ENCODE data around the gene VPS25. TPM values are rescaled to one million over a fixed set of nuclear protein-coding genes. Genes with fewer than 3 reads are reported as not detected.

Gene VPS25
- total RNA-seq, 2 donors from 2014 or later: 114 to 126 TPM

GRCh38 chr17:42774066-42774745 is 957 bp downstream of the VPS25 start:
- Histone ChIP-seq H3K9ac (ENCODE audit: extremely low read depth, low read length, poor library complexity, severe bottlenecking) (peak overlapping the region; percentile 66), H3K4me1 (ENCODE audit: control insufficient read depth, insufficient read depth, low read length) (no peaks in the 10 kb centered on the region), H3K9me3 (ENCODE audit: control insufficient read depth, low read length) (no peaks in the 10 kb centered on the region), H3K4me3 (ENCODE audit: low read length) (peak overlapping the region; percentile 95), H3K27me3 (ENCODE audit: control insufficient read depth, insufficient read depth, low read length, poor library complexity, severe bottlenecking) (no peaks in the 10 kb centered on the region), H3K36me3 (ENCODE audit: control insufficient read depth, insufficient read depth, low read length) (peaks cover 27% of the 10 kb centered on the region), H3K27ac (ENCODE audit: low read depth, low read length) (no peak overlapping the region)
- no peak for TF ChIP-seq CTCF (conservative IDR thresholded peaks at IDR 0.05)
- Mint-ChIP-seq H3K36me3 (ENCODE audit: low read depth) (peaks cover 27% of the 10 kb centered on the region), H3K9me3 (no peaks in the 10 kb centered on the region), H3K27ac (no peak overlapping the region), H3K27me3 (ENCODE audit: insufficient read depth) (no peaks in the 10 kb centered on the region), H3K4me1 (peaks cover 7% of the 10 kb centered on the region), H3K4me3 (peak overlapping the region; percentile 97)
- no peak for DNase-seq
- WGBS, 2 experiments (ENCODE audit: insufficient coverage in 1 of 2, insufficient read length in 1 of 2): 64 to 86% methylated on average over 1 to 3 of the region's 3 CpGs

- Mint-ChIP-seq H3K27ac (no peak overlapping the region), H3K9me3 (no peaks in the 10 kb centered on the region)
- no peak for DNase-seq
These were observed 2.4 kb downstream of the VPS25 start for GRCh38 chr17:42775534-42776098.

GRCh38 chr17:42778570-42778969 is 5.3 kb downstream of the VPS25 start:
- Histone ChIP-seq H3K9ac (ENCODE audit: extremely low read depth, low read length, poor library complexity, severe bottlenecking) (no peak overlapping the region), H3K27me3 (ENCODE audit: control insufficient read depth, insufficient read depth, low read length, poor library complexity, severe bottlenecking) (peaks cover 31% of the 10 kb centered on the region), H3K4me3 (ENCODE audit: low read length) (no peak overlapping the region), H3K36me3 (ENCODE audit: control insufficient read depth, insufficient read depth, low read length) (peaks cover 27% of the 10 kb centered on the region), H3K27ac (ENCODE audit: low read depth, low read length) (no peak overlapping the region), H3K9me3 (ENCODE audit: control insufficient read depth, low read length) (no peaks in the 10 kb centered on the region), H3K4me1 (ENCODE audit: control insufficient read depth, insufficient read depth, low read length) (no peaks in the 10 kb centered on the region)
- H3K36me3 Mint-ChIP-seq (ENCODE audit: low read depth): peaks cover 27% of the 10 kb centered on the region
- H3K27me3 Mint-ChIP-seq (ENCODE audit: insufficient read depth): peaks cover 28% of the 10 kb centered on the region
- no peak overlapping the region for H3K4me3 Mint-ChIP-seq
- 75 to 85% methylated on average over 2 to 5 of the region's 5 CpGs for WGBS, 2 experiments (ENCODE audit: insufficient coverage in 1 of 2, insufficient read length in 1 of 2)
- H3K27ac Mint-ChIP-seq: no peak overlapping the region
- no peak for TF ChIP-seq CTCF (conservative IDR thresholded peaks at IDR 0.05)
- peaks cover 23% of the 10 kb centered on the region for H3K4me1 Mint-ChIP-seq
- DNase-seq: no peak
- H3K9me3 Mint-ChIP-seq: no peaks in the 10 kb centered on the region

More at GRCh38 chr17:42775534-42776098, 2.4 kb downstream of the VPS25 start:
- Histone ChIP-seq H3K36me3 (ENCODE audit: control insufficient read depth, insufficient read depth, low read length) (peaks cover 27% of the 10 kb centered on the region), H3K9ac (ENCODE audit: extremely low read depth, low read length, poor library complexity, severe bottlenecking) (no peak overlapping the region), H3K4me1 (ENCODE audit: control insufficient read depth, insufficient read depth, low read length) (no peaks in the 10 kb centered on the region), H3K27me3 (ENCODE audit: control insufficient read depth, insufficient read depth, low read length, poor library complexity, severe bottlenecking) (peaks cover 1% of the 10 kb centered on the region), H3K27ac (ENCODE audit: low read depth, low read length) (no peak overlapping the region), H3K4me3 (ENCODE audit: low read length) (no peak overlapping the region), H3K9me3 (ENCODE audit: control insufficient read depth, low read length) (no peaks in the 10 kb centered on the region)
- H3K27me3 Mint-ChIP-seq (ENCODE audit: insufficient read depth): peaks cover 2% of the 10 kb centered on the region
- H3K4me1 Mint-ChIP-seq: peaks cover 14% of the 10 kb centered on the region
- peak overlapping the region; percentile 97 for H3K4me3 Mint-ChIP-seq
- H3K36me3 Mint-ChIP-seq (ENCODE audit: low read depth): peaks cover 27% of the 10 kb centered on the region
- peak; percentile 22 for TF ChIP-seq CTCF (conservative IDR thresholded peaks at IDR 0.05)
- WGBS, 2 experiments (ENCODE audit: insufficient coverage in 1 of 2, insufficient read length in 1 of 2): 89 to 95% methylated on average over 1 to 3 of the region's 3 CpGs
